Subcutaneous abdominal adipose tissue (tissue), 5 donors: ENCODE measurements around the gene USH1G.

ENCODE experiments used
- H3K27ac ChIP-seq: one replicate; pipeline ENCODE4 v1.7.0; 2013; ENCODE audit warnings: low read depth, mild to moderate bottlenecking, inconsistent platforms, low read length, moderate library complexity
- H3K27me3 ChIP-seq, 5 donors: one replicate each; pipeline ENCODE4 v1.7.0; 2013; ENCODE audit warnings: low read length in 5 of 5, inconsistent platforms in 1 of 5; ENCODE audit not compliant: control insufficient read depth in 5 of 5, insufficient read depth in 4 of 5
- H3K36me3 ChIP-seq, 5 donors: one replicate each; pipeline ENCODE4 v1.7.0; 2013; ENCODE audit warnings: low read length in 5 of 5; ENCODE audit not compliant: control insufficient read depth in 5 of 5, insufficient read depth in 5 of 5
- H3K4me1 ChIP-seq, 5 donors: one replicate each; pipeline ENCODE4 v1.7.0; 2013; ENCODE audit warnings: low read length in 5 of 5, mild to moderate bottlenecking in 3 of 5, moderate library complexity in 1 of 5; ENCODE audit not compliant: control insufficient read depth in 5 of 5, insufficient read depth in 5 of 5
- H3K4me3 ChIP-seq, 5 donors: one replicate each; pipeline ENCODE4 v1.7.0; 2013; ENCODE audit warnings: low read length in 5 of 5, low read depth in 1 of 5
- H3K9ac ChIP-seq, 5 donors: one replicate each; pipeline ENCODE4 v1.7.0; 2013; ENCODE audit warnings: low read length in 5 of 5, mild to moderate bottlenecking in 4 of 5, moderate library complexity in 3 of 5
- H3K9me3 ChIP-seq, 5 donors: one replicate each; pipeline ENCODE4 v1.7.0; 2013; ENCODE audit warnings: low read length in 5 of 5; ENCODE audit not compliant: control insufficient read depth in 5 of 5
- donor health status: healthy.
- donor health status: healthy.
- donor health status: healthy.
- donor health status: healthy.
- donor health status: healthy.

The USH1G gene

DNA sequence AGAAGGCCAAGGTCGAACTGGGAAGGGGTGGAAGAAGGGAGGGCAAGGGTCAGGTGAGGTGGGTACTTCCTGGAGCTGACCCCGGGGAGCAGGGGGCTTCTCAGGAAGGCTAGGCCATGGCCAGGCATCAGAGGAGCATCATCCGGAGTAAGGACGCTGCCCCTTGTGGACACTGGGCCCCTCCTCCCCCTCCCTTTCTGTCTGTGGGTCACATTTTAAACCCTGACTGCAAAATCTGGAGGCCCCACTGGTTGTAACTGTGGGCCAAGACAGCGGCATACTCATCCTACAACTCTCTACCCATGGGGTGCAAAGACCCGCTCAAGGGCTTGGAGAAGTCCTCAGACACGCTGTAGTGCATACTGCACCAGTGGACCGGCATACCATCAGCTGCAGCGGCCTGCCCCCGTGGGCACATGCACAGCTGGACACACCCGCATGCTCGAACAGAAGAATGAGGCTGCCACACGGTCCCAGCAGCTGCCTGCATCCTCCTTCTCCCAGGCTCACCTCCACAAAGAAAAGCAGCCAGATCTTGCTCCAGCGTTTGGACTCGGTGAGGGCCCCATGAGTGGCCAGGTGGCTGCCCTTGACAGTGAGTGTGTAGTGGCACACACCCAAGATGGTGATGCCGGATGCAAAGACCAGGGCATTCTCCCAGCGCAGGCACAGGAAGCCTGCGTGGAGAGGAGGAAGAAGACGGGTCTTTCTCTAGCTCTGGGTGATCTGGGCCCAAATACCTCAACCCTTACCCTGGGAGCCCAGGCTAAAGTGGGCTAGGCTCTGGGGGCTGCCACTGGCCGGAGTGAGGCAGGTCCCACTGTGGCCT, 30.8 kb downstream of the USH1G start:
- Histone ChIP-seq H3K27ac (no peak overlapping the region), H3K9ac (no peak overlapping the region), H3K36me3 (no peaks in the 10 kb centered on the region), H3K4me3 (no peak overlapping the region), H3K27me3 (peaks cover 37 to 56% (median 45%) of the 10 kb centered on the region in 5 donors), H3K4me1 (peaks cover 0 to 13% (median 11%) of the 10 kb centered on the region in 5 donors), H3K9me3 (no peaks in the 10 kb centered on the region)

- no peak overlapping the region for H3K4me3 ChIP-seq
- H3K27me3 ChIP-seq = peaks cover 37 to 59% (median 41%) of the 10 kb centered on the region in 5 donors
- peaks cover 0 to 13% (median 11%) of the 10 kb centered on the region in 5 donors for H3K4me1 ChIP-seq
- no peaks in the 10 kb centered on the region for H3K9me3 ChIP-seq
- no peaks in the 10 kb centered on the region for H3K36me3 ChIP-seq
- H3K27ac ChIP-seq = no peak overlapping the region
- no peak overlapping the region for H3K9ac ChIP-seq
These were observed 32.5 kb downstream of the USH1G start for GRCh38 chr17:74890554-74890953.

DNA sequence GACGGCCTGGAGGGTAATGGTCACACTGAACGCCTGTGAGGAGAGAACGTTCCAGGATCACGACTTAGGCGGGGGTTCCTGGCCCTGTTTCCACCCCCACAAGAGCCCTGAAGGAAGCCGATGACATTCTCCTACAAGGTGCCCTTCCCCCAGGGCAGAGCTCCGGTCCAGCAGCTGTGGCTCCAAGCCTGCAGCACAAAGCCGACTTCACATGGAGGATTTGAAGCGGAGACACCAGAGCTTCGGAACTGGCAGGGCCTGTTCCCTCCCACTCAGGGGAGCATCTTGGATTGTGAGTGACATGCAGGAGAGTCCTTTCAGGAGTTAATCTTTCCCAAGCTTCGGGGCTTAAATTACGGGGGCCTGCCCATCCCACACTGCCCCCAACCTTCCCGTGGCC, 34.6 kb downstream of the USH1G start:
- Histone ChIP-seq H3K9me3 (no peaks in the 10 kb centered on the region), H3K27me3 (peaks cover 27 to 46% (median 36%) of the 10 kb centered on the region in 5 donors), H3K27ac (no peak overlapping the region), H3K9ac (no peak overlapping the region), H3K36me3 (no peaks in the 10 kb centered on the region), H3K4me3 (no peak overlapping the region), H3K4me1 (peaks cover 0 to 7% (median 6%) of the 10 kb centered on the region in 5 donors)

- no peak overlapping the region for H3K27ac ChIP-seq
- no peaks in the 10 kb centered on the region for H3K9me3 ChIP-seq
- H3K9ac ChIP-seq = no peak overlapping the region
- peaks cover 6 to 19% (median 18%) of the 10 kb centered on the region in 5 donors for H3K27me3 ChIP-seq
- peaks cover 0 to 9% (median 4%) of the 10 kb centered on the region in 5 donors for H3K4me1 ChIP-seq
- no peaks in the 10 kb centered on the region for H3K36me3 ChIP-seq
- no peak overlapping the region for H3K4me3 ChIP-seq
These were observed 39.8 kb downstream of the USH1G start for GRCh38 chr17:74883241-74883745.

DNA sequence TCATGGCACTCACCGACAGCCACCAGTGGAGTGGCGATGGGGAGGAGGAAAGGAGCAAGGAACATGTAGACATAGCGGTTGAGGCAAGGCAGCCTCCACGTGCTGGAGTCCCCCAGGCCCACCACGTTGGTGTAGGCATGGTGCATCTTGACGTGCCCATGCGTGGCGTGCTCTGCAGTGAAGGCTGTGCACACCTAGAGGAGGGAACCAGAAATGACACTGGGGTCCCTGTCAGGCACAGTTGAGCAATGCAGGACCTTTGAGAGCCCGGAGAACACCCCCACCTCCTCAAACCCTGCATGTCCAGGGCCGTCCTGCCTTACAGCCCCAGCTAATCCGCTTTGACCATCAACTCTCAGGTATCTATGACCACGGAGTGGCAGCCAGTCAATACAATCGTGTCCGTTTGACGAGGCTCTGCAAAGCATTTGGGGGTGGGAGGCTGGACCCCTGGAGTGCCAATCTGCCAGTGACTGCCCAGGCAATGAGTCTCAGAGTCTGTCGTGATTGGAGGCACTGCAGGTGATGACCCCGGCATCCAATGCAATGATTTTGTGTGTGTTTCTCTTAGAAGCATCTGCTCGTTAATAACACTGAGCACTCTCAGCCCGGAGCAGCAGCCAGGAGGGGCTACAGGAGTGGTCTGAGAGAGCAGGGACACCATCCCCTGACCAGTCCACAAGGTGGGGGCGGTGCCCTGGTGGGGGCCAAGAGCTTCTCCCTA, 40.4 kb downstream of the USH1G start:
- H3K27me3 ChIP-seq = peaks cover 9 to 24% (median 20%) of the 10 kb centered on the region in 5 donors
- H3K36me3 ChIP-seq = no peaks in the 10 kb centered on the region
- H3K4me1 ChIP-seq = peaks cover 0 to 11% (median 4%) of the 10 kb centered on the region in 5 donors
- no peaks in the 10 kb centered on the region for H3K9me3 ChIP-seq
- H3K9ac ChIP-seq = no peak overlapping the region
- no peak overlapping the region for H3K4me3 ChIP-seq
- H3K27ac ChIP-seq = no peak overlapping the region

DNA sequence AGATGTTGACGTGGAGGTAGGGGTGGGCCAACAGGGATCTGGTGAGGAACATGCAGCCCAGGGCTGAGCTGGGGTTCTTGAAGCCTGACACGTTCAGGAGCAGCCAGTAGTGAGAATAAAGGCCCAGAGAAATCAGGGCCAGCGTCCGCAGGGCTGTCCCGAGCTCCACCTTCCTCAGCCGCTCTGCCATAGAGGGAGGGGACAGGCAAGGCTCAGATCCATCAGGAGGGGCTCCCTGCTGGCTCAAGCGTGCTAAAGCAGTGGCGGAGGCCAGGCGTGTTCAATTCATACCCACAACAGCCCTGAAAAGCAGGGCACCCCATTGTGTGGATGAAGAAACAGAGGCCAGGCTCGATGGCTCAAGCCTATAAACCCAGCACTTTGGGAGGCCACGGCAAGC, 42.0 kb downstream of the USH1G start:
- peaks cover 8 to 25% (median 19%) of the 10 kb centered on the region in 5 donors for H3K27me3 ChIP-seq
- H3K36me3 ChIP-seq = no peaks in the 10 kb centered on the region
- H3K9ac ChIP-seq = no peak overlapping the region
- no peak overlapping the region for H3K27ac ChIP-seq
- H3K4me3 ChIP-seq = no peak overlapping the region
- no peaks in the 10 kb centered on the region for H3K9me3 ChIP-seq
- H3K4me1 ChIP-seq = peaks cover 0 to 12% (median 4%) of the 10 kb centered on the region in 5 donors

DNA sequence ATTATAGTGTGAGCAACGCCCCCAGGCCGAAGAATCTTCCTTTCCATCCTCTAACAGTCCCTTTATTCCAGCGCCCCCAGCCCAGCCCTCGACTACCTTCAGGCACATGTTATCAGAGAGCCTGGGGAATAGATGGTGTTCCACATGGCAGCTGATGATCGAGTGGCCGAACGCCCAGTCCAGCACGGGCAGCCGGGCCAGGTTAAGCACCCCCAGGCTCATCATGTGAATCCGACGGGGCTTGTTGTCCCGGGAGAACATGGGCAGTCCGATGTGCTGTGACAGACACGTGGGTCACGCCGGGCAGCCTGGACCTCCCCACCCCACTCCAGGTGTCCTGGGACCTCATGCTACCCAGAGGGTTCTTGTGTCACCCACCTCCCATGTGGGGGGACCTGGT, 43.7 kb downstream of the USH1G start:
- no peak overlapping the region for H3K27ac ChIP-seq
- H3K9me3 ChIP-seq = no peaks in the 10 kb centered on the region
- peaks cover 0 to 12% (median 4%) of the 10 kb centered on the region in 5 donors for H3K4me1 ChIP-seq
- no peak overlapping the region for H3K9ac ChIP-seq
- H3K4me3 ChIP-seq = no peak overlapping the region
- peaks cover 8 to 22% (median 16%) of the 10 kb centered on the region in 5 donors for H3K27me3 ChIP-seq
- no peaks in the 10 kb centered on the region for H3K36me3 ChIP-seq

- no peaks in the 10 kb centered on the region for H3K36me3 ChIP-seq
- H3K4me3 ChIP-seq = no peak overlapping the region
- no peaks in the 10 kb centered on the region for H3K9me3 ChIP-seq
- no peak overlapping the region for H3K9ac ChIP-seq
- H3K27me3 ChIP-seq = peaks cover 8 to 22% (median 16%) of the 10 kb centered on the region in 5 donors
- H3K27ac ChIP-seq = no peak overlapping the region
- H3K4me1 ChIP-seq = peaks cover 2 to 18% (median 10%) of the 10 kb centered on the region in 5 donors
These were observed 44.4 kb downstream of the USH1G start for GRCh38 chr17:74878658-74879057.

DNA sequence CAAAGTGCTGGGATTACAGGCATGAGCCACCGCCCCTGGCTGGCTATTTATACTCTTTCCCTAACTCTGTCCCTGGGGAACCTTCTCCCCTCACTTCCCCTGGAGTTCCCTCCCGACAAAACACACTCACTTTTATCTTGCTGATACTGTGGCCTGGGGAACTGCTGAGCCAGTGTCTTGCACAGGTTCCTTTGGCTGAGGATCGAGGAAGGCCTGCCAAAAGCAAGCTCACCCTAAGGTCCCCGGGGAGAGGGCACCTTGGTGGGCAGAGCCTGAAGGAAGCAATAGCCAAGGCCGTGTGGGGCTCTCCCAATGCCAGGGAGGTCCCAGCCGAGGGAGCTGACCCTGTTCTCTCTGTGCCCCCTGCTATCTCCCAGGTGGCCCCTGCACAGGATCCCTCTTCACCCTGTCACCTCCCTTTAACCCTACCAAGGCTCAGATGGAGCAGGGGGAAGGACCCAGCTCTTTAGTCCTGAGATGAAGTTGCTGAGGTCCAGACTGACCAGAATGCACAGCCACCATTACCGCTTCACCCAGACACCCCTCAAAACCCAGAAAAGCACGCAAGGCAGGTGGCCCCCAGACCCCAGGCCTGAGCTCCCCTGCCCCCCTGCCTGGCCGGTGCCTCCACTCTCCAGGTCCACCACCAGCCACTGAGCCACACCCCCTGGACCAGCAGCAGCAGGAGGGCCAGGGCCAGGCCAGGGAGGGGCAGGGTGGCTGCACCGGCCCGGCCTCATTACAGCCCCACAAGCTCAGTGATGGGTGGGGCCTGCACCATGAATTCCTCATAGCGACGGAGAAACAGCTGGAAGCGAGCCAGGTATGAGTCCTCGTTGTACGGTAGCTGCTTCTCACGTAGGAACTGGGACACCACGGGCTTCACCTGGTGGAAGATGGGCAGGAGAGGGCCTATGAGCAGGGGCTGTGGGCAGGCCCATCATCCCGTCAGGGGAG, 45.2 kb downstream of the USH1G start:
- H3K4me3 ChIP-seq = no peak overlapping the region
- no peak overlapping the region for H3K9ac ChIP-seq
- peaks cover 7 to 18% (median 12%) of the 10 kb centered on the region in 5 donors for H3K27me3 ChIP-seq
- peaks cover 5 to 15% (median 9%) of the 10 kb centered on the region in 5 donors for H3K4me1 ChIP-seq
- H3K36me3 ChIP-seq = no peaks in the 10 kb centered on the region
- no peaks in the 10 kb centered on the region for H3K9me3 ChIP-seq
- no peak overlapping the region for H3K27ac ChIP-seq
